GM18511 (cell line): ENCODE results near the gene DIO1.

Experiments used
- ATAC-seq: cut with Tn5 transposase; IDR thresholded peaks from one replicate; pipeline ENCODE4 v1.9.1; 2021; ENCODE audit warnings: mild to moderate bottlenecking, moderate library complexity; ENCODE audit not compliant: unreplicated experiment

DIO1 gene

GRCh38 chr1:53892911-53893310 lies 1.1 kb upstream of the DIO1 start:
- no peak for ATAC-seq

DNA sequence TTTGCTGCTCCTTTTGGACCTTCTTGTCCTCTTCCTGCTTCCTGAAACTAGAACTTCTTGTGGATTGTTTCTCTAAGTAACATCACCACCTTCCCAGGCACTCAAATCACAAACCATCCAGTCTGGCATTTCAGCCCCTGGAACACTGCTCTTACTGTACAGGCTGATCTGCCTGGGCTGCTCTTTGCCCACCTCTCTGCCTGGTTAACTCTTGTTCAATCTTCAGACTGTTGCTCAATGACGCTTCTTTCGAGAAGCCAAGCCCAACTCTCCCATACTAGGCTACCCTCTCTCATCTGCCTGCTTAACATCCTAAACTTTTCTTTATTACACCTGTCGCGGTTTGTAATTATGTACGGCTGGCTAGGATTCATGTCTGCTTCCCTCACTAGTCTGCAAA lies 657 bp downstream of the DIO1 start:
- no peak for ATAC-seq

DNA sequence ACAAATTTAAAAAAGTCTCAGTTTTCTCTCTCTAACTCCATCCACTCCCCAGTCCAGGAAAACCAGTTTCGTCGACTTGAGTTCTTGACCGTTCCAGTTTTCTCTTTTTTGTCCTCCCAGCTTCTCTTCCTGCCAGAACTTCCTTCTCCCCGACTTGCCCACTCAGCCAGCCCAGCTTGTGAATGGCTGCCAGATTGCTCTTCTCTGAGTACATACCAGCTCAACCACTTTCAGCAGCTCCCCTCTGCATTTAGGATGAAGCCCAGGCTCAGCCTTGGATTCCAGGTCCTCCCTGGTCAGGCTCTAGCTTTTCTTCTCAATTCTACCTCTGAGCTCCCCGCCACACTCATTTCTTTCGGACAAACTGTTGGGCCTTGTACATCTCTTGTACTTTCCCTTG lies 1.4 kb downstream of the DIO1 start:
- ATAC-seq = no peak

- no peak for ATAC-seq
Observed at GRCh38 chr1:53896635-53897229, 2.7 kb downstream of the DIO1 start.

GRCh38 chr1:53899206-53899628 lies 5.2 kb downstream of the DIO1 start:
- ATAC-seq = no peak

DNA sequence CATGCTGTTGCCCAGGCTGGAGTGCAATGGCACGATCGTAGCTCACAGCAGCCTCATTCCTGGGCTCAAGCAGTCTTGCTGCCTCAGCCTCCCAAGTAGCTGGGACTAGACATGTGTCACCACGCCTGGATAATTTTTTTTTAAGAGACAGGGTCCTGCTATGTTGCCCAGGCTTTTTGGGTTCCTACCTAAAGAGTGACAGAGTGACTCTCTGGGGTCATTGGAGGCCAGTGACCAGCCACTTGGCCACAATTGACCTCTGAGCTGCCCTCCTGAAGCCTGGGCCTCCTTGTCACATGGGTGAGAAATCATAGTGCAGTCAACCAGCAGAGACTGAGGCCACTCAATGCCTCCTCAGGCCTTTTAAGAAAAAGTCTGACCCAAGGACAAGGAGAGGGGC lies 5.7 kb downstream of the DIO1 start:
- ATAC-seq = no peak

GRCh38 chr1:53902235-53903138 lies 8.5 kb downstream of the DIO1 start:
- no peak for ATAC-seq

DNA sequence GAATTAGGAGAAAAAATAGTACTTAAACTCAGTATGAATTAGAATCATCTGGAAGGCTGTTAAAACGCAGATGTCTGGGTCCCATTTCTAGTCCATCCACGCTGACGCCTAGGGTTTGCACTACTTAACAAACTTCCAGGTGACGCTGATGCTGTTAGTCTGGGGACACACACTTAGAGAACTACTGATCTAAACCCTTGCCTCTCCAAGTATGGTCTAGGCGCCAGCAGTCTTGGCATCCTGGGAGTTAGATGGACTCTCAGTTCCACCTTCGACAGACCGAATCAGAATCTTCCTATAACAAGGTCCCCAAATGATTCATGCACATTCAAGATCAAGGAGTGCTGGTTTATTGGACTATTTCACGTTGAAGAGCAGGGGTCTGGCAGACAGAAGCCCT lies 11.5 kb downstream of the DIO1 start:
- no peak for ATAC-seq

GRCh38 chr1:53906121-53906520 lies 12.1 kb downstream of the DIO1 start:
- ATAC-seq = no peak

DNA sequence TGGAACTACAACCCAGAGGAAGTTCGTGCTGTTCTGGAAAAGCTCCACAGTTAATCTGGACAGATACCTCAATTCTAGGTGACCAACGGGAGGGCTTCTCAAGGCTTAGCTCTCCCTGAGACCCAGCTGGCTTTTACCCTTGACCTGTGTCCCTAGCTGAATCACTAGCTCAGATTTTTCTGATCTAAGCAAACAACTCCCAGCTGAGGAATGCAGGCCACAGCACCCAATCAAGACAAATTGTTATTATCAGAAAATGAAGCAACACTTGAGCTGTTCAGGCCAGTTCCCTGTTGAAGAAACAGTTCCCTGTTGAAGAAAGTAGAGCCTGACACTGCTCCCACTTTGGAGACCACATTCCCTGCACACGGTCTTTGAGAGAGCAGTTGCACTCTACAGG lies 16.0 kb downstream of the DIO1 start:
- no peak for ATAC-seq

- no peak for ATAC-seq
Observed at GRCh38 chr1:53911442-53911841, 17.5 kb downstream of the DIO1 start.

GRCh38 chr1:53913352-53914033 lies 19.5 kb downstream of the DIO1 start:
- ATAC-seq = no peak

DNA sequence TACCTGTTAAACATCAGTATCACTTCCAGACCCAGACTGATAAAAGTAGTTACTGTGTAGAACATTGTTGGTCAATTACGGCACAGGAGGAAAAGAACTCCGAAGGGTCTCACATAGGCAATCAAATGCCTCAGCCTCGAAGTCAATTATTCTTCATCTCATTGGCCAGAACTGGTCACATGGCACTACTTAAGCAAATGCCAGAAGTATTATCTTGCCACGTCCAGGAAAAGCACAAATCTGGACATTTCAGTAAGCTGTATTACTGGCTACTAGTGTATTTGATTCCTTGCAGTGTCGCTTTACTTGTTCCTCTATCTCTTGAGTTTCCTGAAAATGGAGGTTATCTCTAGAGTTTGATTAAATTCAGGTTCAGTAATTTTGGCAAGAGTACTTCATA lies 24.4 kb downstream of the DIO1 start:
- ATAC-seq = no peak

DNA sequence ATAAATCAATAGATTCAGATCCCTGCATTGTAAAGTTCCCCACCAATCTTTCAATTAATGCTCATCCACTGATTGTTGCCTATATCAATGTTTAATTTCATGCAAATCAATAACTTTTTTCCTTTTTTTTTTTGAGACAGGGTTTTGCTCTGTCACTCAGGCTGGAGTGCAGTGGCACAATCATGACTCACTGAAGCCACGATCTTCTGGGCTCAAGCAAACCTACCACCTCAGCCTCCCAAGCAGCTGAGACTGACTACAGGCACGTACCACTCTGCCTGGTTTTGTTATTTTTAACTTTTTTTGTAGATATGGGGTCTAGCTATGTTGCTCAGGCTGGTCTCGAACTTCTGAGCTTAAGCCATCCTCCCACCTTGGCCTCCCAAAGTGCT lies 25.7 kb downstream of the DIO1 start:
- no peak for ATAC-seq

DNA sequence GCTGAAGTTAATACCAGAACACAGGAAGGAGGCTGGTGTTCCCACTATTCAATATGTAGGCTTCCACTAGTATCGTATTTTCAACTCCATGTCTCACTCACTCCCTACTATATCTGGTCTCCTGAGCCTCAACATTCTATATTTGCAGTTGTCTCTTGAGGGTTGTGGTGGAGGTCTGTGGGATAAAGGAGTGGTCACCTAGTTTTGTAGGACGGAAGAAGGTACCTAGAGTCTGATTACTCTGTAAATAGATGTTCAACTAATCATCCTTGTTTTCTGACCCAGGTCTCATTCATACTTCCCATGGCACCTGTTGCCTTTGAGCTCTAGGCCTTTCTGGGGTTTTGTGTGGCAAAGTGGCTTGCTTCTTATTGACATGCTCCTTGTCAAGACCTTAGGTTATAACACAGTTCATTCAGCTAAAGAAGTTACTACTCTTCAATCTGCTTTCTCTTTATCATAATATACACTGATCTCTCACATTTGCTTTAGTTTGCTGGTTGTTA lies 33.4 kb downstream of the DIO1 start:
- ATAC-seq = no peak

DNA sequence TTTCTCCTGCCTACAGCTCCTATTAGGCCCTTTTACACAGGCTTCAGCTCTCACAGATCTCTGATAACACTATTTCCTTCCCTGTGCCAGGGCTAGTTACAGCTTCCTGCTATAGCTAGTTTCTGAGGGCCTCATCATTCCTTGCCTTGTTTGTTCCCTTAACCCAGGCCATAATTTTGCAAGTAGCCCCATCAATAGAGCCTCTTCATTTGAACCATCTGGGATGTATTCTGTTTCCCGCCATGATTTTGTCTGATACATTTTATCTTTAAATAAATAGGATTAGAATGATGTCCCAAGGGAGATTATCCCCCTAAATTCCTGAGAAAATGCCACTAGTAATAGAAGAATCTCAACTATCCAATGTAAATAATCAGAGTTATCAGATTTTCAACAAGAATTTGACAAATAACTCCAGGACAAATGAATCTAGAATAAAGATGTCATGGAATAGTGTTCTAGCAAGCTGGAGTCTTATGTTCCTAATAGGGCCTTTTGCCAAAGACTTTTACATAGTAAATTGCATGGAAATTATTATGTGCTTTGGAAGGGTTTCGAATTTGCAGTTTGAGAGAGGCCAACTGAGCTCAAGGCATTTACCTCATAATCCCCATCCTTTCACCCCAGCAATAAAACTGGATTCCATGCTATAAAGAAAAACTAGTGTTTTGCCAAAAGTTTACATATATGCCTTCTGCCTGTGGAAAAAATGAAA lies 35.4 kb downstream of the DIO1 start:
- no peak for ATAC-seq

GRCh38 chr1:53930932-53931331 lies 36.9 kb downstream of the DIO1 start:
- ATAC-seq = no peak

DNA sequence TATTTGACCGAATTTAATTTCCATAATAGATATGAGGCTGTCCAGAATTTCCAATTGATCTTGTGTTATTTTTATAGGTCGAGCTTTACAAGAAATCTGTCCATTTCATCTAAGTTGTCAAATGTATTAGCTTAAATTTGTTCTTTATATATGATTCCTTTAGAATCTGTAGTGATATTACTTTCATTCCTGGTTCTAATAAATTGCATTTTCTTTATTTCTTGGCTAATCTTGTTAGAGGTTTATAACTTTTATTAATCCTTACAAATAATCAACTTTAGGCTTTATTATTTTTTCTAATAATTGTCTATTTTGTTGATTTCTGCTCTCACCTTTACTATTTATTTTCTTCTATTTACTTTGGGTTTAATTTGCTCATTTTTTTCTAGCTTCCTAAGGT lies 37.5 kb downstream of the DIO1 start:
- no peak for ATAC-seq

- no peak for ATAC-seq
Observed at GRCh38 chr1:53934170-53934765, 40.3 kb downstream of the DIO1 start.

GRCh38 chr1:53936430-53936829 lies 42.4 kb downstream of the DIO1 start:
- ATAC-seq = no peak
